NCI-H187 treated with DMSO at 0.1 percent for 48 hours (cell line): ENCODE measurements around the gene XYLT2.
"Not testable (repeated sequence)": the region's sequence is repeated elsewhere in the genome, so short reads cannot be mapped to it uniquely, and the experiment has no call there.

Experiments
- DNase-seq: peaks from one replicate; lab custom pipeline; 2025; lab: John Stamatoyannopoulos, UW

Gene XYLT2

GRCh38 chr17:50319306-50320004 lies 26.5 kb upstream of the XYLT2 start:
- no peak for DNase-seq

GRCh38 chr17:50322271-50322670 lies 23.7 kb upstream of the XYLT2 start:
- no peak for DNase-seq

GRCh38 chr17:50323060-50323459 lies 22.9 kb upstream of the XYLT2 start:
- DNase-seq, result no peak

DNA sequence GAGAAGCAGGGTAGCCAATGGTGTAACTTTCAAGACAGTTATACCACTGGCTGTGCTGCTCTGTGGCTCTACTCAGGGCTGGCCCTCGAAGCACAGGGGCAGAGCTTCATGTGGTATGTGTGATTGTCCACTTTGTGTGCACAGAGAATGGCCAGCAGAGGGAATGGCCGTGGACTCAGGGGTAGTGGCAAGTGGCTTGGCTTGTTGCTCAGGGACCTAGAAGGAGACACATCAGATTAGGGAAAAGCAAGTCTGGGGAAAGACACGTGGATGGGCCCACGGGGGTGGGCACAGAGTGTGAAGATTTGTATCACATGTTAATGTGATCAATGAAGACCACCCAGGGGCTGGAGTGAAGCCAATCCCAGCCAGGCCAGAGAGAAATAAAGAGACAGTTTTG lies 20.0 kb upstream of the XYLT2 start:
- no peak for DNase-seq

GRCh38 chr17:50326831-50327364 lies 19.0 kb upstream of the XYLT2 start:
- DNase-seq, result no peak

- DNase-seq, result no peak
Observed at GRCh38 chr17:50328363-50329325, 17.3 kb upstream of the XYLT2 start.

DNA sequence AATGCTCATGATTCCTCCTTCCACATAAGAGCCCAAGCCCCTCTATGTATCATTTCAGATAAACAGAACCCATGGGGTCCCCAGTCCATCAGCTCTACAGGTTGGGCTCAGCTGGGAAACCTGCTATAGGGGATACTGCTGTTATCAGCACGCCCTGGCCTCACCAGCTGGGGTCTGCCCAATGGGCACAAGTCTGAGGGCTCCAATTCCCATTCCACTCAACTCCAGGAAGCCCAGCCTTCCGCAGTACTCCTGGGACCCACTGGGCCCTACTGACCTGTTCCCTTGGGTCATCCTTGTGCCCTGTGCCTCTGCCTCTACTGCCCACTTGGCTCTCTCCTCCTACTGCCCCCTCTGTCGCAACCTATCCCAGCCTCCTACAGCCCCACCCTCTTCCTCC lies 16.2 kb upstream of the XYLT2 start:
- DNase-seq, result no peak

DNA sequence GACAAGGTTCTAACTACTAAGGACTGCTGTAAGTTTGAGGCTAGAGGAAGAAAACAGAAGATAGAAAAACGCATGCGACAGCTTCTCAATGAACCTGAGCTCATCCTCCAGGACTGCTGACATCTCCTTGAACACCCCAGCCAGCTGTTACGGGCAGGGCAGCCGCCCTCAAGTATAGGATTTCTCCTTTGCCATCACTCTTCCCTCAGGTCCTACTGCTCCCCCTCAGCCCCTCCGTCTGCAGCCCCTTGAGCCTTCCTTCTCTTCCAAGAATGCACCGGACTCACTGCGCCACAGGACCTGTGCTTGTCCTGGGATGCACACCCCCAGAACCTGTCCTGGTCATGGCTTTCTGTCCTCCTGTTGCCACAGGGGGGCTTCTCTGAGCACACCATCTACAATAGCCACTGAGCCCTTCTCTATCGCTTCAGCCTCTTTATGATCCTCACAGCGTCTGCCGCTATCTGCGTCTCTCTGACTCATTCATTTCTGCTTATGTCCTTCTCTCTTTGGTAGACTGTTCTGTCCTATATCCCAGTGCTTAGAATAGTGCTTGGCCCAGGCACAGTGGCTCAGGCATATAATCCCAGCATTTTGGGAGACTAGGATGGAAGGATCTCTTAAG lies 15.7 kb upstream of the XYLT2 start:
- no peak for DNase-seq

DNA sequence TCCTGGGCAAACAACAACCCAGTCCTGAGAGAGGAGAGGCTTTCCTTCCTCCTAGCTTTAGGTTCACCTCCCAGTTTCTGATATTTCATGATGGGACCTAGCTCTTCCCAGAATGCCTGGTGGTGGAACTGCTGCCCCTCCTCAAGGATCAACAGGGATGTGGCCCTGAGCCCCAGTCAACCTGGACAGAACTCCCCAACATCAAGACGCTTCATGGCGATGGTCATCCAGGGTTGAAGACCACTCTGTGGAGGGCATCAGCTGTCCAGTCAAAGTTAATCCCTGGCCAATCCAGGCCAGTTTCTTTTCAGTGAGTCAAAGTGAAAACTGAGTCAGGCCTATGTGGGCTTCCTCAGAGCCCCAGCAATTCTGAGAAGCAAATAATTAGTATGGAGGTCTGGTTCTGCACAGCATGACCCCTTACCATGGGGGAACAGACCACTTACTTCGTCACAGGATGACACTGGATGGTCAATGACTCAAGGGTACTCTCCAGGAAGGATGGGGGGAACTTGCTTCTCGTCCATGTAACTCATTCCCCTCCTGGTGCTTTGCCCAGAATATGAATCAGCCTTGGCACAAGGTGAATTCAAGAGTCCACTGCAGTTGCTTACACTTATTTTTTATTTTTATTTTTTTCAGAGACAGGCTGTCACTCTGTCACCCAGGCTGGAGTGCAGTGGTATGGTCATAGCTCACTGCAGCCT lies 14.7 kb upstream of the XYLT2 start:
- no peak for DNase-seq

DNA sequence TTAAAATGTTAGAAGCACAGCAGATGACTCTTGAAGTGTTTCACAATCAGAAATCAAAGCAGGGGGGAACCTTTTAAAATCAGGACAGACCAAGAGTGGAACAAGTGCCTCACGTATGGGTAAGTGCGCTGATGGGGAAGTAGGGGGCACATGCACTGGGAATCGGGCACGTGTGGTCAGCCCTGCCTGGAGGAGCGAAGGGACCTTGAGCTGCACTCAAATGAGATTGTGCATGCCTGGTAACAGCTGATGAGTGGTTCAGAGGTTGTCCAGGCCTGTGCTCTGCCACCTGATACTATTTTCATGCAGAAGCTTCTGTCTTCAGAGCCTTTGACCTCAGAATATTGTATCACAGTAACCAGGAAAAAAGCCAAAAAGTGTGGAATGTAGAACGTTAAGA lies 13.7 kb upstream of the XYLT2 start:
- DNase-seq, result no peak

DNA sequence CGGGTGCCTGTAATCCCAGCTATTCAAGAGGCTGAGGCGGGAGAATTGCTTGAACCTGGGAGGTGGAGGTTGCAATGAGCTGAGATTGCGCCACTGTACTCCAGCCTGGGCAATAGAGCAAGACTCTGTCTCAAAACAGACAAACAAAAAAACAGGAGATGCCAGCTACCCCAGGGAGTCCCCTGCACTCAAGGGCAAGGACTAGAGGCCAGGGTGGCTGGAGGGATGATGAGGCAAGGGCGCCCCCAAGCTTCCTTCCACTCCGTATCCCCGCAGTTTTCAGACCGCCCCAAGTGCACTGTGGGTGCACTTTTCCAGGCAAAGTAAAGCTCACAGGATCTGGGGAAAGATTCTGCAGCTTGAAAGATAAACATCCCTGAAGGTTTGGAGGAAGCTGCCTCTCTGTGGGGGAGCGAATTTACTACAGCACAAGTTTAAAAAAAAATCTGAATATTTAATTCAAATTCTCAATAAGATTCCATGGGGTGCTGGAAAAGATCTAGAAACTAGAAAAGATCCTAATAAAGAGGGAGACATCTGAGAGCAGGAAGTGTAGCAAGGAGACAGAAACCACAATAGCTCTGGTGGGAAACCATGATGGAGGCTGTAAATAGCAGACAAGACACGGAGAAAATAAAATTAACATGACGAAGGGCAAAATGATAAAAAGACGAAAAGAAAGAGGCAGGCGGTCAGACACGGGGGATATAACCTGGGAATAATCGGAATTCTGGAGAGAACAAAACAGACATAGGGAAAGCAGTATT lies 12.5 kb upstream of the XYLT2 start:
- DNase-seq, result not testable (repeated sequence)

DNA sequence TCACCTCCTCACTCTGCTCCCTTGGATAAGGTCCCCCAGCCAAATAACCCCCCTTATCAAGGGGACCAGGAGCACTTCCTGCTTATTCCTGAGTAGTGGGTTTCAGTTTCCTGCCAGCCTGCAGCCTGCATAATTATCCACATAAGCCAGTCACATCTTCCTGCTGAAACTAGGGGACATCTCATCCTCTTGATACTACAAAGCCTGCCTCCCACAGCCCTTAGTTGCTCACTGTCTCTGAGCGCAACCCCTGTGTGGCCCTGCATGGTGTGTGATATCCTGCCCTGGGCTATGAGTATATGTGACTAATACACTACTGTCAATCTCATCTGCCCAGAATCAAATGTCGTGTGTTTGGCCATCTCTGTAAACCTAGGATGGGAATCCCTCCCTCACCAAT lies 8.0 kb upstream of the XYLT2 start:
- no peak for DNase-seq

- no peak for DNase-seq
Observed at GRCh38 chr17:50338645-50339044, 7.3 kb upstream of the XYLT2 start.

DNA sequence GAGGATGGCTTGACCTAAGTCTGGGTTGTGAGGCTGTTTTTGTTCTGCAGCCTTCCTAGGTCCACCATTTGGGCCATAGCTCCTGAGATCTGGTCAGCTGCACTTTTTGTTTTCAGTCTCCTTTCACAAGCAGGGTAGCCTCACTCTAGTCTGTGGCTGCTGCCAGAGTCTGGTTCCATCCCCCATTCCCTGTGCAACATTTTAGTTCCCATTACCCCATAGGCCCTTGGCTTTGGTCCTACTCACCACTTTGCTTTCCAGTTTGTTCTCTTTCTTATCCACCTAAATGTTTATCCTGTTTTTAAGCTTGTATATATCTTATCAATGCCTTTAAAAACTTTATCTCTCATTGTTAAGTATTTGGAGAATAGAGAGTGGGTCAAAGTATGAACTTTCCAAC lies 6.5 kb upstream of the XYLT2 start:
- DNase-seq, result no peak

DNA sequence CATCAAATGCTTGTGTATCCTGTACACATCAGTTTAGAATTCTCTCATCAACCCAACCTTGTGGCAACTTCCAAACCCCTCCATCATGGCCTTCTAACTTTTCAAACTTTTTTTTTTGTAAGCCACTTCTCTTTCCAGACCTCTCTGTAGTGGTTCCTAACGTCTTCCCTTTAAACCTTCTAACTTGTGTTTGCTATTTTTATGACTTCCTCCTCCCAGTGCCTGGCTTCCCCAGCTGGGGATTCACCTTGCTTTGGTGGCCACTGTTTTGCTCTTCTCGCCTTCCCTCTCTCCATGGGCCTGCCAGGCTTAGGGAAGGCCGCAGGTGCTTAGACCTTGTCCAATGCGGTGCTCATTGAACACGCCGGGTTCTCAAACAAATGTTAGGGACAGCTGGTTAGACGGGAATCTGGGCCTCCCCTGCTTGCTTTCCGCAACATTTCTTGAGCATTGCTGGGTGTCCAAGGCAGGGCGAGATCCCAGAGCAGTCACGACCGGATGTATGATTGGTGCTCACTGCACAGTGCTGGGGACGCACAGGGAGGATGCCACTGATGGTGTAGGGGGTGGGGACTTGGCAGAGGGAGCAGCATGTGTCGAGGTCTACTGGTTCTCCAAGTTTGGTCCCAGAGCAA lies 1.1 kb upstream of the XYLT2 start:
- DNase-seq, result no peak

DNA sequence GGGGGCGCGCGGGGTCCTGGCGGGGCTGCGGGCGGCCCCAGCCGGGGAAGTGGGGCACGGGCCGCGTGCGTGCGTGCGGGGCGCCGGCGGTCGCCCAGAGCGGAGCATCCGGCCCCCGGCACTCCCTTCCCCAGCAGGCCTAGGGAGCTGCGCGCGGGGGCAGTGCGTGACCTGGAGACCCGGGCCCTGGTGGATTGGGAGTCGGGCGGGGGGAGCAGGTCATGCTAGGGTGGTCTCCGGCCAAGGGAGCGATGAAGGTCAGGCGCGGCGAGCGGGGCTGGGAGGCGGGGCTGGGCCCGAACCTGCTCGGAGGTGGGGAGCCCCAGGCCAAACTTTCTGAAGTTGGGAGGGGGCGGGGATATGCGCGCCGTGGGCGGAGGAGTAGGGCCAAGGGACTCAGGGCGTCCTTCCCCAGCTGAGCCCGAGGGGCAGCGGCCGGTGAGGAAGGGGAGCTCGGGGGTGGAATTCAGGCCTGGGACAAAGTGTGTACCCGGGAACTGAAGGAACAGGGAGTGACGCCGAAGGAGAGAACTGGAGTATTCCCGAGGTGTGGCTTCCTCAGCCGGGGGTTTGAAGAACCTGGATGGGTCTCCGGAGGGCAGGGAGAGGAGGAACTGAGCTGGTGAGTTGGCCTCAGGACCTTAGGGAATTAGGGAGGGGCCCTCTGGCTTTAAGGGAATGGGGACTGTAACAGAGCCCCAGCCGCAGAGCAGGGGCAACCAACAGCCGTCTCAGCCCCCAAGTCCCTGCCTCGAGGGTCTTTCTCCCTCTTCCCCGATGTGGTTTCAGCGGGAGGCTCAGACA lies 589 bp downstream of the XYLT2 start:
- DNase-seq, result no peak

- no peak for DNase-seq
Observed at GRCh38 chr17:50347117-50347893, 1.4 kb downstream of the XYLT2 start.

DNA sequence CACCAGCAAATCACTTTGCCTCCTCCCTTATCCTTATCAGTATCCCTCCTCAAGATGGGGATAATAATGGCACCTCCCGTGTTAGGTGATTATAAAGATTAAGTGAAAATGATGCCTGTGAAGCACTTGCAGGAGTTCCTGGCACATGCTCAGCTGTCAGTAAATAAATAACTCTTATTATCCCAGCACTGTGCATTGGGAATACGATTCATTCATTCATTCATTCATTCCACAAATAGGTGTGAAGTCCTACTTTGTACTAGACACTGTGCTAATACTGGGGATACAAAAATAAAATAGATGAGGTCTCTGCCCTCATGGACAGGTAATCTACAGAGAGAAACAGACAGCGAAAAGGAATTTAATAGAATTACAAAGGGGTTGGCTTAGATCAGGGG lies 2.0 kb downstream of the XYLT2 start:
- no peak for DNase-seq
